Myocyte (in vitro differentiated cells): ENCODE data around the gene KLHL18. TPM values are rescaled to one million over a fixed set of nuclear protein-coding genes. Genes with fewer than 3 reads are reported as not detected.
"Not testable (repeated sequence)": the region's sequence is repeated elsewhere in the genome, so short reads cannot be mapped to it uniquely, and the experiment has no call there.

ENCODE experiments used
- DNase-seq: peaks from one replicate; pipeline ENCODE4 v3.0.0-alpha.2; 2012; ENCODE audit warnings: low read depth
- total RNA-seq: library from RNA; depleted of rRNA; stranded (reverse); fragments of >200 nt; gene quantifications from 2 replicates; pipeline ENCODE4 v1.2.3, GENCODE V29; 2014

Gene KLHL18
- total RNA-seq, 1 donor from 2014 or later = 32.7 TPM

- no peak for DNase-seq
These were observed 30.8 kb downstream of the KLHL18 start for GRCh38 chr3:47313341-47314055.

GRCh38 chr3:47314056-47314764 lies 31.5 kb downstream of the KLHL18 start:
- no peak for DNase-seq

GRCh38 chr3:47315069-47315647 lies 32.4 kb downstream of the KLHL18 start:
- no peak for DNase-seq

GRCh38 chr3:47316151-47316550 lies 33.4 kb downstream of the KLHL18 start:
- not testable (repeated sequence) for DNase-seq

GRCh38 chr3:47318916-47319315 lies 36.2 kb downstream of the KLHL18 start:
- DNase-seq = no peak

GRCh38 chr3:47319956-47320355 lies 37.2 kb downstream of the KLHL18 start:
- no peak for DNase-seq

GRCh38 chr3:47323431-47324277 lies 40.9 kb downstream of the KLHL18 start:
- DNase-seq = no peak

- DNase-seq = peak; percentile 86
These were observed 41.6 kb downstream of the KLHL18 start for GRCh38 chr3:47324278-47324865.

- DNase-seq = no peak
These were observed 51.2 kb downstream of the KLHL18 start for GRCh38 chr3:47333907-47334306.

- peak; percentile 62 for DNase-seq
These were observed 54.9 kb downstream of the KLHL18 start for GRCh38 chr3:47337656-47338055.

- peak; percentile 83 for DNase-seq
These were observed 57.2 kb downstream of the KLHL18 start for GRCh38 chr3:47339951-47340350.

GRCh38 chr3:47340866-47341265 lies 58.1 kb downstream of the KLHL18 start:
- DNase-seq = no peak

GRCh38 chr3:47342151-47342550 lies 59.4 kb downstream of the KLHL18 start:
- peak; percentile 78 for DNase-seq

- no peak for DNase-seq
These were observed 60.1 kb downstream of the KLHL18 start for GRCh38 chr3:47342812-47343211.

GRCh38 chr3:47343471-47343971 lies 60.8 kb downstream of the KLHL18 start:
- no peak for DNase-seq

- DNase-seq = no peak
These were observed 62.2 kb downstream of the KLHL18 start for GRCh38 chr3:47344971-47345370.

GRCh38 chr3:47347217-47347801 lies 64.6 kb downstream of the KLHL18 start:
- peak; percentile 82 for DNase-seq

- no peak for DNase-seq
These were observed 65.8 kb downstream of the KLHL18 start for GRCh38 chr3:47348411-47349154.

GRCh38 chr3:47355010-47355409 lies 72.3 kb downstream of the KLHL18 start:
- DNase-seq = no peak

- DNase-seq = no peak
These were observed 73.5 kb downstream of the KLHL18 start for GRCh38 chr3:47356201-47356600.
